Measurements from ENCODE around the gene PRKACA. TPM values are rescaled to one million over a fixed set of nuclear protein-coding genes. Genes with fewer than 3 reads are reported as not detected.
A peak's percentile ranks its signal among the peaks of the same experiment; 100 is the strongest.
"Not testable (repeated sequence)": the region's sequence is repeated elsewhere in the genome, so short reads cannot be mapped to it uniquely, and the experiment has no call there.

The PRKACA gene
- total RNA-seq, 1 donor from 2014 or later: 89.3 TPM

- DNase-seq (ENCODE audit: low spot score): no peak
These were observed 47.1 kb downstream of the PRKACA start for GRCh38 chr19:14070268-14071050.

- no peak for DNase-seq (ENCODE audit: low spot score)
These were observed 51.4 kb downstream of the PRKACA start for GRCh38 chr19:14066134-14066533.

- no peak for DNase-seq (ENCODE audit: low spot score)
These were observed 54.5 kb downstream of the PRKACA start for GRCh38 chr19:14063105-14063504.

- no peak for DNase-seq (ENCODE audit: low spot score)
These were observed 55.1 kb downstream of the PRKACA start for GRCh38 chr19:14062558-14062855.

- DNase-seq (ENCODE audit: low spot score): peak; percentile 86
These were observed 55.6 kb downstream of the PRKACA start, which contains the start of gene PALM3 for GRCh38 chr19:14061751-14062557. Gene PALM3, minus strand, starts transcription at chr19:14062076. Its CDS starts 96 bp downstream, at chr19:14061980.

- DNase-seq (ENCODE audit: low spot score): no peak
These were observed 56.3 kb downstream of the PRKACA start for GRCh38 chr19:14061081-14061749.

GRCh38 chr19:14059652-14060155, 57.9 kb downstream of the PRKACA start:
- no peak for DNase-seq (ENCODE audit: low spot score)

- no peak for DNase-seq (ENCODE audit: low spot score)
These were observed 58.5 kb downstream of the PRKACA start for GRCh38 chr19:14059093-14059480.

GRCh38 chr19:14058182-14059092, 59.1 kb downstream of the PRKACA start:
- no peak for DNase-seq (ENCODE audit: low spot score)

GRCh38 chr19:14056741-14057356, 60.7 kb downstream of the PRKACA start:
- no peak for DNase-seq (ENCODE audit: low spot score)

- no peak for DNase-seq (ENCODE audit: low spot score)
These were observed 61.4 kb downstream of the PRKACA start for GRCh38 chr19:14056069-14056666.

- DNase-seq (ENCODE audit: low spot score): no peak
These were observed 62.2 kb downstream of the PRKACA start for GRCh38 chr19:14055396-14055795.

- DNase-seq (ENCODE audit: low spot score): no peak
These were observed 62.8 kb downstream of the PRKACA start for GRCh38 chr19:14054721-14055120.

- no peak for DNase-seq (ENCODE audit: low spot score)
These were observed 63.5 kb downstream of the PRKACA start for GRCh38 chr19:14054099-14054498.

- no peak for DNase-seq (ENCODE audit: low spot score)
These were observed 64.1 kb downstream of the PRKACA start for GRCh38 chr19:14053500-14053899.

- DNase-seq (ENCODE audit: low spot score): no peak
These were observed 64.5 kb downstream of the PRKACA start for GRCh38 chr19:14053032-14053431.

GRCh38 chr19:14052470-14052869, 65.1 kb downstream of the PRKACA start:
- DNase-seq (ENCODE audit: low spot score): no peak

GRCh38 chr19:14051980-14052379, 65.6 kb downstream of the PRKACA start:
- no peak for DNase-seq (ENCODE audit: low spot score)

- not testable (repeated sequence) for DNase-seq (ENCODE audit: low spot score)
These were observed 66.6 kb downstream of the PRKACA start for GRCh38 chr19:14050961-14051360.

- DNase-seq (ENCODE audit: low spot score): no peak
These were observed 67.0 kb downstream of the PRKACA start for GRCh38 chr19:14050512-14050911.
